WI38 (cell line): ENCODE measurements around the gene GOLGA2.
"Not testable (repeated sequence)": the region's sequence is repeated elsewhere in the genome, so short reads cannot be mapped to it uniquely, and the experiment has no call there.

ENCODE experiments used
- H3K4me3 ChIP-seq: 2 replicates; pipeline ENCODE4 v1.5.1; 2011; ENCODE audit warnings: low read depth, mild to moderate bottlenecking, control low read depth, low read length
- TF ChIP-seq, protein P1 (sequence below): IDR thresholded peaks from 2 replicates; pipeline ENCODE4 v1.5.1; 2012; ENCODE audit warnings: low read depth, mild to moderate bottlenecking, control low read depth, low read length

Gene GOLGA2

GRCh38 chr9:128292009-128292408 lies 16.2 kb upstream of the GOLGA2 start:
- TF ChIP-seq, protein P1, sequence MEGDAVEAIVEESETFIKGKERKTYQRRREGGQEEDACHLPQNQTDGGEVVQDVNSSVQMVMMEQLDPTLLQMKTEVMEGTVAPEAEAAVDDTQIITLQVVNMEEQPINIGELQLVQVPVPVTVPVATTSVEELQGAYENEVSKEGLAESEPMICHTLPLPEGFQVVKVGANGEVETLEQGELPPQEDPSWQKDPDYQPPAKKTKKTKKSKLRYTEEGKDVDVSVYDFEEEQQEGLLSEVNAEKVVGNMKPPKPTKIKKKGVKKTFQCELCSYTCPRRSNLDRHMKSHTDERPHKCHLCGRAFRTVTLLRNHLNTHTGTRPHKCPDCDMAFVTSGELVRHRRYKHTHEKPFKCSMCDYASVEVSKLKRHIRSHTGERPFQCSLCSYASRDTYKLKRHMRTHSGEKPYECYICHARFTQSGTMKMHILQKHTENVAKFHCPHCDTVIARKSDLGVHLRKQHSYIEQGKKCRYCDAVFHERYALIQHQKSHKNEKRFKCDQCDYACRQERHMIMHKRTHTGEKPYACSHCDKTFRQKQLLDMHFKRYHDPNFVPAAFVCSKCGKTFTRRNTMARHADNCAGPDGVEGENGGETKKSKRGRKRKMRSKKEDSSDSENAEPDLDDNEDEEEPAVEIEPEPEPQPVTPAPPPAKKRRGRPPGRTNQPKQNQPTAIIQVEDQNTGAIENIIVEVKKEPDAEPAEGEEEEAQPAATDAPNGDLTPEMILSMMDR: no peak
- no peak overlapping the region for H3K4me3 ChIP-seq

- H3K4me3 ChIP-seq: no peak overlapping the region
- TF ChIP-seq, protein P1: no peak
These were observed 12.6 kb upstream of the GOLGA2 start for GRCh38 chr9:128288273-128289004.

GRCh38 chr9:128286440-128286839 lies 10.6 kb upstream of the GOLGA2 start:
- TF ChIP-seq, protein P1: no peak
- no peak overlapping the region for H3K4me3 ChIP-seq

- no peak overlapping the region for H3K4me3 ChIP-seq
These were observed 9.4 kb upstream of the GOLGA2 start for GRCh38 chr9:128285033-128285784.

DNA sequence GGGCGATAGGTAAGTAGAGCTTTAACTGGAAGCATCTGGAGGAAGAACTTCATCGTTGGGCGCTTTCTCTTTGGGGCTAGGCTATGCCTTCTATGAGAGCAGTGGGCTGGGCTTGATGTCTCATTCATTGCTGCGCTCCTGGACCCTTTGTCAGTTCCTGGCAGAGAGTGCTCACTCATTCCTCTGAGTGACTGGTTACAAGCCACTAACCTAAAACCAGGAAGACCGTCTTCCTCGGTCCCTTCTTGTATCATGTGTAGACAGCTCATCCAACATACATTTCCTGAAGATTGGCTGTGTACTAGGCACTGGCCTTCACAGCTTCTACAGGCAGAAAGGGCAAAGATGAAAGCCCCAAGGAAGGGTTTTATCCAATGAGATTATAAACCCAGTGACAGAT lies 6.7 kb upstream of the GOLGA2 start:
- TF ChIP-seq, protein P1: no peak

More at GRCh38 chr9:128285033-128285784, 9.4 kb upstream of the GOLGA2 start:
- TF ChIP-seq, protein P1: no peak

DNA sequence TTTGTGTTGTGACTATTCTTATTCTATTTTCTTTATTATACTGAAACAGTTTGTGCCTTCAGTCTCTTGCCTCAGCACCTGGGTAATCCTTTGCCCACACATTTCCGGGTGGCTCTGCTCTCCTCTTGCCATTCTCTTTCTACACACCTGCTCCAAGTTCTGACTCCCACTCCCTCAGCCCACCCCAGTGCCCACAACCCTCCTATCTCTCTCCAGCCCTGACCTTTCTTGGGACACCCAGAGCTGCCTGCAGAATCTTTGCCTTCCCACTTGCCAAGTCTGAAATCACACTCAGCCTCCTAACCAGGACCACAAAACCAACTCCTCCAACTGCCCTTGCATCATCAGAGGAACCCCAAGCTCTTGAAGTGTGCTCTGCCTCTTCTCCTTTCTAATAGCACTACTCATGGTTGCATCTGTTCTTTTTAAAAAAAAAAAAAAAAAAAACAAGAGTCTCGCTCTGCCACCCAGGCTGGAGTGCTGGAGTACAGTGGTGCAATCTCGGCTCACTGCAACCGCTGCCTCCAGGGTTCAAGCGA lies 4.3 kb upstream of the GOLGA2 start:
- TF ChIP-seq, protein P1: no peak
- no peak overlapping the region for H3K4me3 ChIP-seq

More for the DNA sequence above, 6.7 kb upstream of the GOLGA2 start:
- no peak overlapping the region for H3K4me3 ChIP-seq

- not testable (repeated sequence) for H3K4me3 ChIP-seq
These were observed 3.6 kb upstream of the GOLGA2 start for GRCh38 chr9:128279088-128280073.
